Mesodermal cell (in vitro differentiated cells): Measurements from ENCODE around the gene AP3M1. TPM values are rescaled to one million over a fixed set of nuclear protein-coding genes. Genes with fewer than 3 reads are reported as not detected.
"Not testable (repeated sequence)": the region's sequence is repeated elsewhere in the genome, so short reads cannot be mapped to it uniquely, and the experiment has no call there.

ENCODE experiments used
- H3K27ac ChIP-seq: 2 replicates; pipeline ENCODE4 v1.7.0; 2013; ENCODE audit warnings: mild to moderate bottlenecking, low read depth, low read length, moderate library complexity; ENCODE audit not compliant: severe bottlenecking
- H3K36me3 ChIP-seq: 2 replicates; pipeline ENCODE4 v1.7.1; 2013; ENCODE audit warnings: mild to moderate bottlenecking, low read length, moderate library complexity; ENCODE audit not compliant: control insufficient read depth, insufficient read depth
- H3K4me1 ChIP-seq: one replicate; pipeline ENCODE4 v1.7.1; 2013; ENCODE audit warnings: mild to moderate bottlenecking, low read length; ENCODE audit not compliant: insufficient read depth, control insufficient read depth, poor library complexity, severe bottlenecking
- H3K4me3 ChIP-seq: 2 replicates; pipeline ENCODE4 v1.7.0; 2013; ENCODE audit warnings: low read length, control low read depth, mild to moderate bottlenecking; ENCODE audit not compliant: insufficient read depth, poor library complexity, severe bottlenecking; ENCODE audit errors: extremely low read depth
- H3K9me3 ChIP-seq: 2 replicates; pipeline ENCODE4 v1.7.1; 2013; ENCODE audit warnings: mild to moderate bottlenecking, low read length, moderate library complexity; ENCODE audit not compliant: control insufficient read depth
- WGBS, 2 experiments: methylation state at CpG; one replicate each; pipeline ENCODE4 v1.1.5; 2013; ENCODE audit warnings: missing lambda C conversion rate in 2 of 2; ENCODE audit not compliant: insufficient coverage in 2 of 2; 5-methylcytosine and 5-hydroxymethylcytosine counted together
- polyA plus RNA-seq, 2 experiments: library from polyadenylated mRNA; stranded (reverse); fragments of 50-300 nt; gene quantifications; one replicate each; pipeline ENCODE4 v1.2.3, GENCODE V29; 2013

Gene AP3M1, protein sequence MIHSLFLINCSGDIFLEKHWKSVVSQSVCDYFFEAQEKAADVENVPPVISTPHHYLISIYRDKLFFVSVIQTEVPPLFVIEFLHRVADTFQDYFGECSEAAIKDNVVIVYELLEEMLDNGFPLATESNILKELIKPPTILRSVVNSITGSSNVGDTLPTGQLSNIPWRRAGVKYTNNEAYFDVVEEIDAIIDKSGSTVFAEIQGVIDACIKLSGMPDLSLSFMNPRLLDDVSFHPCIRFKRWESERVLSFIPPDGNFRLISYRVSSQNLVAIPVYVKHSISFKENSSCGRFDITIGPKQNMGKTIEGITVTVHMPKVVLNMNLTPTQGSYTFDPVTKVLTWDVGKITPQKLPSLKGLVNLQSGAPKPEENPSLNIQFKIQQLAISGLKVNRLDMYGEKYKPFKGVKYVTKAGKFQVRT
- 58.0 TPM for polyA plus RNA-seq (2013, experiment 1 of 2)
- 58.8 TPM for polyA plus RNA-seq (2013, experiment 2 of 2)

DNA sequence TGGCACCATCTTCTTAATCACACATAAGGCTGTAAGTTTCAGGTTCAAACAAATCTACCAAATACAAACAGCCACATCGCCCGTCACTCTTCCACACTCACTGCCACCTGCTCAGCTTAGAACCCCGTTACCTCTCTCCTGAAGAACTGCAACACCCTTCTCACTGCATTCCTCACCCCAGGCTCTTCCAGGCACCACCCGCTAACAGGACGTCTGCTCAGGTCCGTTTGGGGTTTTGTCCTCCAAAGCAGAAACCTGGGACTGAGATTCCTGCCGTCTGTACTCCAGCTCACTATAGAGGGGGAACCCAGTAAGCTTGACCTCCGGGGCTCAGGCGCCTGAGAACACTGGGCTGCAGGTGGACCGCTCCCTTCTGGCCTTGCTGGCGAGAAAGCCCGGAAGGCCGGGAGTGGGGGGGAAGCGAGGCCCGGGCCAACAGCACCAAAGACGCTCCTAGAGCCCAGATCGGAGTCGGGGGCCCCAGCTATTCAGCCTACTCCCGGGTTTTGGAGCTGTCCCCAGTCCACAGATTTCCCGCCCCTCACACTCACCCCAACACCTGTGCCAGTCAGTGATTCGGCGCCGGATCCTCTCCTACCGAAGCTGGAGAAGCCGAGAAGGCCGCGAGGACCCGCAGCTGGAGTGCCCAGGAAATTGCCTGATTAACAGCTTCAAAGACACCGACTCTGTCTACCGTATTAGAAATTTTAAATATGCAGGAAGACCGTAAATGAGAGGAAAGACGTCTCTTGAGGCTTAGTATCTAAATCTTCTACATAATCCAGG is at the start of gene AP3M1:
AP3M1 (minus strand) TSS at position 625 of the 786 bp plus-strand sequence. CDS start 12,449 bp downstream, outside the sequence.
- Histone ChIP-seq H3K27ac (peak within 1 kb of the TSS; percentile 94), H3K4me3 (peak within 1 kb of the TSS; percentile 83), H3K4me1 (peaks cover 11% of the 10 kb centered on the region), H3K36me3 (peaks cover 29% of the 10 kb centered on the region), H3K9me3 (no peaks in the 10 kb centered on the region)
- WGBS, 2 experiments, result 0 to 3% methylated on average over 22 to 24 of the region's 32 CpGs

DNA sequence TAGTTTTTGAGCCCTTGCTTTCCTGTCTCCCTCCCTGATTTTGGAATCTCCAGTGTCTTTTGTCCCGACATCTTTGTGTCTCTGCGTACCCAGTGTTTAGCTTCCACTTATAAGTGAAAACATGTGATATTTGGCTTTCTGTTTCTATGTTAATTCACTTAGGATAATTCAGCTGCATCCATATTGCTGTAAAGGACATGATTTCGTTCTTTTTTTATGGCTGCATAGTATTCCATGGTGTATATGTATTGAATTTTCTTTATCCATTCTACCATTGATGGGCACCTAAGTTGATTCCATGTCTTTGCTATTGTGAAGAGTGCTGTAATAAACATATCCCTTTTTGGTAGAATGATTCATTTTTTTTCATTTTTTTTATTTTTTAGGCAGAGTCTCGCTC is 48.7 kb upstream of the AP3M1 start:
- WGBS, 2 experiments, result 100% methylated on average over 1 to 3 of the region's 4 CpGs
- Histone ChIP-seq H3K36me3 (peaks cover 21% of the 10 kb centered on the region), H3K4me1 (no peaks in the 10 kb centered on the region), H3K9me3 (no peaks in the 10 kb centered on the region), H3K4me3 (no peak overlapping the region), H3K27ac (no peak overlapping the region)

DNA sequence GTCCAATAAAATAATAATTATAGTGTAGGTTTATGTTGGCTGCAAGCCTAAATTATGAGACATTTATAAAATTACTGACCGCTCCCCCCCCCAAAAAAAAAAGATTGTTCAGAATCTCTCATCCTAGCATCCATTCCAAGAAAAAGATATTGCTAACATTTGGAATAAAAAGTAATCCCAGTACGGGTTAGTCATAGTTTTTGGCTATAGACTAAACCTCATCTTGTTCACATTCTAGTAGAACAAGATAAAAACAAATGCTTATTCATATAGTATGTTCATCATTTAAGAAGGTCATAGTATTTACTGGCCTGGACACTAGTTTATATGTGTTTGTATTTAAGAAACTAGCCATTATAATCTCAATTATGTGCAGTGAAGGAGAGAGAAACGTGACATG is 44.4 kb upstream of the AP3M1 start:
- H3K27ac ChIP-seq, result no peak overlapping the region
- H3K4me1 ChIP-seq, result peaks cover 4% of the 10 kb centered on the region
- no CpG with 5 or more reads among the region's 3 CpGs for WGBS, 2 experiments

GRCh38 chr10:74194545-74194944 is 43.9 kb upstream of the AP3M1 start:
- 100% methylated on average over 2 to 3 of the region's 3 CpGs for WGBS, 2 experiments
- H3K4me1 ChIP-seq, result peaks cover 6% of the 10 kb centered on the region
- H3K4me3 ChIP-seq, result no peak overlapping the region
- H3K36me3 ChIP-seq, result peaks cover 4% of the 10 kb centered on the region
- no peak overlapping the region for H3K27ac ChIP-seq
- no peaks in the 10 kb centered on the region for H3K9me3 ChIP-seq

More for the DNA sequence above, 44.4 kb upstream of the AP3M1 start:
- H3K4me3 ChIP-seq, result no peak overlapping the region
- peaks cover 4% of the 10 kb centered on the region for H3K36me3 ChIP-seq
- no peaks in the 10 kb centered on the region for H3K9me3 ChIP-seq

GRCh38 chr10:74190494-74190893 is 39.9 kb upstream of the AP3M1 start:
- no peaks in the 10 kb centered on the region for H3K36me3 ChIP-seq
- H3K4me1 ChIP-seq, result peaks cover 10% of the 10 kb centered on the region
- no peaks in the 10 kb centered on the region for H3K9me3 ChIP-seq
- H3K27ac ChIP-seq, result peak overlapping the region; percentile 62
- H3K4me3 ChIP-seq, result no peak overlapping the region

- Histone ChIP-seq H3K27ac (peak overlapping the region; percentile 62), H3K36me3 (no peaks in the 10 kb centered on the region), H3K9me3 (no peaks in the 10 kb centered on the region), H3K4me3 (no peak overlapping the region), H3K4me1 (peaks cover 10% of the 10 kb centered on the region)
- WGBS, 2 experiments, result 75 to 77% methylated on average over 2 of the region's 3 CpGs
Measured at GRCh38 chr10:74189999-74190421, 39.4 kb upstream of the AP3M1 start.

- H3K4me1 ChIP-seq, H3K4me3 ChIP-seq, H3K9me3 ChIP-seq, H3K27ac ChIP-seq, H3K36me3 ChIP-seq: not testable (repeated sequence)
- 90 to 100% methylated on average over 9 of the region's 13 CpGs for WGBS, 2 experiments
Measured at GRCh38 chr10:74188617-74189016, 38.0 kb upstream of the AP3M1 start.

- no peak overlapping the region for H3K4me3 ChIP-seq
- H3K9me3 ChIP-seq, result no peaks in the 10 kb centered on the region
- no peak overlapping the region for H3K27ac ChIP-seq
- H3K36me3 ChIP-seq, result no peaks in the 10 kb centered on the region
- H3K4me1 ChIP-seq, result peaks cover 10% of the 10 kb centered on the region
- no CpG with 5 or more reads among the region's 1 CpG for WGBS, 2 experiments
Measured at GRCh38 chr10:74187237-74187636, 36.6 kb upstream of the AP3M1 start.

GRCh38 chr10:74186678-74187077 is 36.0 kb upstream of the AP3M1 start:
- H3K4me1 ChIP-seq, result peaks cover 10% of the 10 kb centered on the region

GRCh38 chr10:74179111-74179710 is 28.6 kb upstream of the AP3M1 start:
- no peaks in the 10 kb centered on the region for H3K9me3 ChIP-seq
- peaks cover 16% of the 10 kb centered on the region for H3K4me1 ChIP-seq
- 90 to 100% methylated on average over 1 to 2 of the region's 2 CpGs for WGBS, 2 experiments
- peak overlapping the region; percentile 24 for H3K27ac ChIP-seq
- no peaks in the 10 kb centered on the region for H3K36me3 ChIP-seq
- no peak overlapping the region for H3K4me3 ChIP-seq

More at GRCh38 chr10:74186678-74187077, 36.0 kb upstream of the AP3M1 start:
- H3K4me3 ChIP-seq, result no peak overlapping the region
- H3K9me3 ChIP-seq, result no peaks in the 10 kb centered on the region
- H3K27ac ChIP-seq, result no peak overlapping the region
- no peaks in the 10 kb centered on the region for H3K36me3 ChIP-seq
